Activated T-cell treated with anti-CD3 and anti-CD28 coated beads, Interleukin-2, amount 50 U/mL, for 48 hours (primary cell): Measurements from ENCODE around the gene COX5A.

ENCODE experiments used
- DNase-seq, 2 experiments: peaks; one replicate each; pipeline ENCODE4 v3.0.0-alpha.2; 2020

COX5A gene

GRCh38 chr15:74937590-74938371 lies at the start of gene COX5A:
COX5A (minus strand) TSS chr15:74938073; CDS start chr15:74938014, 59 bp downstream.
- peak; percentile 91 to 95 for DNase-seq

- DNase-seq = peak; percentile 68 to 74
These were observed 45.9 kb upstream of the COX5A start for GRCh38 chr15:74983725-74984231.

- no peak for DNase-seq
These were observed 44.3 kb upstream of the COX5A start for GRCh38 chr15:74982183-74982582.

GRCh38 chr15:74978503-74978902 lies 40.6 kb upstream of the COX5A start:
- peak; percentile 70 to 78 for DNase-seq

GRCh38 chr15:74978077-74978476 lies 40.2 kb upstream of the COX5A start:
- no peak for DNase-seq

- peak in 1 of 2 experiments; percentile 47 for DNase-seq
These were observed 39.7 kb upstream of the COX5A start for GRCh38 chr15:74977599-74977998.

GRCh38 chr15:74976159-74976558 lies 38.3 kb upstream of the COX5A start:
- DNase-seq = no peak

- no peak for DNase-seq
These were observed 29.8 kb upstream of the COX5A start for GRCh38 chr15:74967670-74968069.

- no peak for DNase-seq
These were observed 26.9 kb upstream of the COX5A start for GRCh38 chr15:74964794-74965193.

- no peak for DNase-seq
These were observed 25.3 kb upstream of the COX5A start for GRCh38 chr15:74963213-74963612.

GRCh38 chr15:74962671-74963070 lies 24.8 kb upstream of the COX5A start:
- no peak for DNase-seq

- no peak for DNase-seq
These were observed 24.3 kb upstream of the COX5A start for GRCh38 chr15:74962219-74962618.

GRCh38 chr15:74961616-74962015 lies 23.7 kb upstream of the COX5A start:
- DNase-seq = no peak

- DNase-seq = peak in 1 of 2 experiments; percentile 40
These were observed 23.2 kb upstream of the COX5A start for GRCh38 chr15:74960995-74961588.

GRCh38 chr15:74960286-74960685 lies 22.4 kb upstream of the COX5A start:
- no peak for DNase-seq

- DNase-seq = no peak
These were observed 21.7 kb upstream of the COX5A start for GRCh38 chr15:74959586-74959939.

- no peak for DNase-seq
These were observed 21.2 kb upstream of the COX5A start for GRCh38 chr15:74958908-74959585.

- DNase-seq = peak in 1 of 2 experiments; percentile 36
These were observed 20.5 kb upstream of the COX5A start for GRCh38 chr15:74958320-74958907.

- DNase-seq = no peak
These were observed 19.7 kb upstream of the COX5A start for GRCh38 chr15:74957476-74958035.

- peak; percentile 83 to 89 for DNase-seq
These were observed 19.0 kb upstream of the COX5A start, which contains the start of gene RPP25 for GRCh38 chr15:74956648-74957475. RPP25 (minus strand) TSS chr15:74956772; CDS start chr15:74956583, 189 bp downstream.

- peak; percentile 80 to 85 for DNase-seq
These were observed 18.1 kb upstream of the COX5A start for GRCh38 chr15:74955796-74956647.
